GM13976 (cell line): Measurements from ENCODE around the gene EMC8.

ENCODE experiments used
- DNase-seq: peaks from one replicate; pipeline ENCODE4 v3.0.0; 2012; ENCODE audit warnings: low spot score
- CTCF ChIP-seq: IDR thresholded peaks from 2 replicates; pipeline ENCODE4 v1.5.1; 2012; ENCODE audit warnings: borderline replicate concordance, mild to moderate bottlenecking; ENCODE audit not compliant: insufficient read depth; ENCODE audit errors: extremely low read depth, missing control alignments, control extremely low read depth
- in situ Hi-C: fragments of 300-500 bp; cut with MboI; formaldehyde crosslinking; loops from one replicate; pipeline ENCODE4 v1.12.0; 2022; ENCODE audit warnings: low sequenced_read_pairs, mixed read lengths, inconsistent platforms; ENCODE audit not compliant: unreplicated experiment

EMC8 gene

GRCh38 chr16:85800321-85800669 is 951 bp upstream of the EMC8 start:
- DNase-seq, result no peak
- in situ Hi-C loops, result loop anchor here (25.0 kb wide), 1 partner anchor 712 kb away; the partner anchor contains the start of gene FOXF1
- no peak for TF ChIP-seq CTCF

- in situ Hi-C loops, result no loop called here
- DNase-seq, result peak; percentile 76
- no peak for TF ChIP-seq CTCF
Measured at GRCh38 chr16:85798901-85799496, 345 bp downstream of the EMC8 start.

- no peak for DNase-seq
- no peak for TF ChIP-seq CTCF
- in situ Hi-C loops, result no loop called here
Measured at GRCh38 chr16:85798283-85798776, 1.0 kb downstream of the EMC8 start.

GRCh38 chr16:85796599-85796998 is 2.7 kb downstream of the EMC8 start:
- in situ Hi-C loops, result no loop called here
- TF ChIP-seq CTCF, result no peak
- DNase-seq, result no peak

- in situ Hi-C loops, result no loop called here
- DNase-seq, result no peak
- no peak for TF ChIP-seq CTCF
Measured at GRCh38 chr16:85796152-85796551, 3.2 kb downstream of the EMC8 start.

- in situ Hi-C loops, result no loop called here
- no peak for TF ChIP-seq CTCF
- DNase-seq, result no peak
Measured at GRCh38 chr16:85794696-85795095, 4.6 kb downstream of the EMC8 start.

GRCh38 chr16:85793662-85794298 is 5.6 kb downstream of the EMC8 start:
- TF ChIP-seq CTCF, result no peak
- in situ Hi-C loops, result no loop called here
- no peak for DNase-seq
